HepG2 (cell line): Measurements from ENCODE around the gene CFAP221. TPM values are rescaled to one million over a fixed set of nuclear protein-coding genes. Genes with fewer than 3 reads are reported as not detected.
A peak's percentile ranks its signal among the peaks of the same experiment; 100 is the strongest.

ENCODE experiments used
- AGO2 ChIP-seq: fragments of 200-400 bp; formaldehyde crosslinking; optimal IDR thresholded peaks from 2 replicates; pipeline ENCODE3; 2017; ENCODE audit warnings: mild to moderate bottlenecking, low read depth, low read length, moderate library complexity
- CHD4 ChIP-seq: fragments of 200-600 bp; sonication (generic); IDR thresholded peaks from 2 replicates; pipeline ENCODE4 v1.7.0; 2017; ENCODE audit warnings: mild to moderate bottlenecking, low read length, borderline replicate concordance
- DZIP1 ChIP-seq: sonication (generic); formaldehyde crosslinking; IDR thresholded peaks from 2 replicates; pipeline ENCODE4 v1.5.0; 2020; ENCODE audit warnings: mild to moderate bottlenecking, missing genetic modification reagents
- HMGXB3 ChIP-seq: sonication (generic); formaldehyde crosslinking; IDR thresholded peaks from 2 replicates; pipeline ENCODE4 v1.4.0; 2020; ENCODE audit warnings: missing genetic modification reagents, borderline replicate concordance
- NAIF1 ChIP-seq: sonication (generic); formaldehyde crosslinking; IDR thresholded peaks from 2 replicates; pipeline ENCODE4 v1.5.0; 2020; ENCODE audit warnings: mild to moderate bottlenecking, missing genetic modification reagents, borderline replicate concordance
- PAX8 ChIP-seq: sonication (generic); formaldehyde crosslinking; IDR thresholded peaks from 2 replicates; pipeline ENCODE4 v1.8.0; 2022; ENCODE audit warnings: mild to moderate bottlenecking, missing genetic modification reagents, borderline replicate concordance
- POLR2G ChIP-seq: fragments of 200-400 bp; formaldehyde crosslinking; IDR thresholded peaks from 2 replicates; pipeline ENCODE4 v1.6.1; 2018; ENCODE audit warnings: mild to moderate bottlenecking, low read depth, low read length, moderate library complexity
- RBM39 ChIP-seq: fragments of 200-400 bp; formaldehyde crosslinking; IDR thresholded peaks from one replicate; pipeline ENCODE4 v1.6.1; 2018; ENCODE audit warnings: antibody characterized with exemption, mild to moderate bottlenecking, low read depth, low read length; ENCODE audit not compliant: poor library complexity, severe bottlenecking
- ZBTB8A ChIP-seq: sonication (generic); formaldehyde crosslinking; IDR thresholded peaks from 2 replicates; pipeline ENCODE4 v1.4.0; 2020; ENCODE audit warnings: mild to moderate bottlenecking, low read depth, missing genetic modification reagents, borderline replicate concordance
- ZIK1 ChIP-seq: sonication (generic); formaldehyde crosslinking; IDR thresholded peaks from 2 replicates; pipeline ENCODE4 v1.5.0; 2020; ENCODE audit warnings: mild to moderate bottlenecking, low read depth, missing genetic modification reagents, borderline replicate concordance
- ZMYM4 ChIP-seq: sonication (generic); formaldehyde crosslinking; IDR thresholded peaks from 2 replicates; pipeline ENCODE4 v1.8.1; 2023; ENCODE audit warnings: mild to moderate bottlenecking, missing genetic modification reagents
- ZNF550 ChIP-seq: sonication (generic); formaldehyde crosslinking; IDR thresholded peaks from 2 replicates; pipeline ENCODE4 v1.4.0; 2020; ENCODE audit warnings: mild to moderate bottlenecking, missing genetic modification reagents, borderline replicate concordance
- ZNF652 ChIP-seq: IDR thresholded peaks from 2 replicates; pipeline ENCODE4 v1.6.1; 2016; ENCODE audit warnings: low read depth, borderline replicate concordance
- ZNF747 ChIP-seq: sonication (generic); formaldehyde crosslinking; IDR thresholded peaks from 2 replicates; pipeline ENCODE4 v1.8.1; 2023; ENCODE audit warnings: missing genetic modification reagents, mild to moderate bottlenecking, borderline replicate concordance
- polyA plus RNA-seq, 8 experiments: library from polyadenylated mRNA; depleted of rRNA in 3 of 8; stranded (reverse) in 7 of 8; unstranded in 1 of 8; fragments of >200 nt; fragmentation: Illumina TruSeq in 4 of 8; extraction: Trizol in 4 of 8; gene quantifications; 2 replicates each; pipeline versions ENCODE4 v1.2.1 to v1.2.3, GENCODE V29; 2011 to 2016; ENCODE audit warnings: low read depth in 4 of 8, missing spikeins in 1 of 8, mixed read lengths in 1 of 8; ENCODE audit not compliant: insufficient read depth in 1 of 8
- total RNA-seq, 5 experiments: library from RNA; depleted of rRNA; stranded (reverse); fragments of >200 nt; fragmentation: Illumina TruSeq; extraction: Trizol; gene quantifications; 2 replicates each; pipeline ENCODE4 v1.2.3, GENCODE V29; 2016; ENCODE audit warnings: low read depth in 1 of 5

Gene CFAP221
- total and polyA plus RNA-seq, 2 of the 13 experiments (the other 11 are each of a cell fraction or from before 2014, with no cell fraction given): not detected

GRCh38 chr2:119683074-119683712 is 138.9 kb downstream of the CFAP221 start (continued):
- TF ChIP-seq CHD4 (no peak), PAX8 (0 out of 2 replicates have a peak, but pooled peaks have one; percentile 64), ZNF652 (CRISPR knock-in tag) (no peak), HMGXB3 (CRISPR knock-in tag) (no peak), ZIK1 (CRISPR knock-in tag) (no peak), ZNF747 (CRISPR knock-in tag) (no peak), DZIP1 (CRISPR knock-in tag) (no peak), POLR2G (peak; percentile 59), ZBTB8A (CRISPR knock-in tag) (no peak), AGO2 (peak; percentile 94), NAIF1 (no peak), RBM39 (no peak), ZNF550 (no peak), ZMYM4 (CRISPR knock-in tag) (no peak)
